ENCODE measurements around the gene DDIT4. TPM values are rescaled to one million over a fixed set of nuclear protein-coding genes. Genes with fewer than 3 reads are reported as not detected.

DDIT4 gene
- total RNA-seq, 4 donors from 2014 or later: 93.0 to 309 (median 134) TPM

DNA sequence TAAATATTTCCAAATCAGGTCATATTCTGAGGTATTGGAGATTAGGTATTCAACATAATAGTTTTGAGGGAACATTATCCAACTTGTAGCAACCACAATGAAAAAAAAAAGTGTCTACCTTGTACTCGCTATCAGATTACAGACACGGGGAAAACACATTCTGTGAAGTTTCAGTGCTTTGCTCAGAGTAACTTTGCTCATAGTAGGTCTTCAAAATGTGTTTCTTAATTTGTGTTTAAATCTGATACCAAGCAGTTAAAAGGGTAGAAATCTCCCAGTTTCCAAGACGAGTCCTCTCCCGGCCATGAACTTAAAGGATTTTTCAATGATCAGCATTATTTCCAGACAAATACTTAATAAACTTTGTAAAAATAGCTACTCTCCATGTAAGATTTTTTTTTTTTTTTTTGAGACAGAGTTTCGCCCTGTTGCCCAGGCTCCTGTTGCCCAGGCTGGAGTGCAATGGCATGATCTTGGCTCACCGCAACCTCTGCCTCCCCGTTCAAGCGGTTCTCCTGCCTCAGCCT is 39.2 kb downstream of the DDIT4 start:
- TF ChIP-seq POLR2A (IDR thresholded peaks at IDR 0.05): no peak
- TF ChIP-seq, protein P1, sequence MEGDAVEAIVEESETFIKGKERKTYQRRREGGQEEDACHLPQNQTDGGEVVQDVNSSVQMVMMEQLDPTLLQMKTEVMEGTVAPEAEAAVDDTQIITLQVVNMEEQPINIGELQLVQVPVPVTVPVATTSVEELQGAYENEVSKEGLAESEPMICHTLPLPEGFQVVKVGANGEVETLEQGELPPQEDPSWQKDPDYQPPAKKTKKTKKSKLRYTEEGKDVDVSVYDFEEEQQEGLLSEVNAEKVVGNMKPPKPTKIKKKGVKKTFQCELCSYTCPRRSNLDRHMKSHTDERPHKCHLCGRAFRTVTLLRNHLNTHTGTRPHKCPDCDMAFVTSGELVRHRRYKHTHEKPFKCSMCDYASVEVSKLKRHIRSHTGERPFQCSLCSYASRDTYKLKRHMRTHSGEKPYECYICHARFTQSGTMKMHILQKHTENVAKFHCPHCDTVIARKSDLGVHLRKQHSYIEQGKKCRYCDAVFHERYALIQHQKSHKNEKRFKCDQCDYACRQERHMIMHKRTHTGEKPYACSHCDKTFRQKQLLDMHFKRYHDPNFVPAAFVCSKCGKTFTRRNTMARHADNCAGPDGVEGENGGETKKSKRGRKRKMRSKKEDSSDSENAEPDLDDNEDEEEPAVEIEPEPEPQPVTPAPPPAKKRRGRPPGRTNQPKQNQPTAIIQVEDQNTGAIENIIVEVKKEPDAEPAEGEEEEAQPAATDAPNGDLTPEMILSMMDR (IDR thresholded peaks at IDR 0.05): no peak
- H3K9me3 ChIP-seq: no peaks in the 10 kb centered on the region
- peaks cover 40 to 60% of the 10 kb centered on the region in 2 donors for H3K4me1 ChIP-seq
- H3K4me3 ChIP-seq (replicated peaks in 1 of 3): no peak overlapping the region
- WGBS, 2 donors: 93 to 95% methylated on average over 8 of the region's 8 CpGs
- H3K36me3 ChIP-seq: no peaks in the 10 kb centered on the region
- DNase-seq: no peak
- no peaks in the 10 kb centered on the region for H3K27me3 ChIP-seq
- H3K27ac ChIP-seq: no peak overlapping the region
- intact Hi-C loops (cut with DNase I): no loop called here

DNA sequence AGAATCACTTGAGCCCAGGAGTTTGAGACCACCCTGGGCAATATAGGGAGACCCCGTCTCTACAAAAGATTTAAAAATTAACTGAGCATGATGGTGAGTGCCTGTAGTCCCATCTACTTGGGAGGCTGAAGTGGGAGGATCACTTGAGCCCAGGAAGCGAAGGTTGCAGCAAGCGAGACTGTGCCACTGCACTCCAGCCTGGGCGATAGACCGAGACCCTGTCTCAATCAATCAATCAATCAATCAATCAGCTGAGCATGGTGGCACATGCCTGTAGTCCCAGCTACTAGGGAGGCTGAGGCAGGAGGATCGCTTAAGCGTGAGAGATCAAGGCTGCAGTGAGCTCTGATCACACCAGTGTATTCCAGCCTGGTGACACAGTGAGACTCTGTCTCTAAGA is 40.5 kb downstream of the DDIT4 start:
- peak overlapping the region; percentile 25 to 97 (median 90) for H3K27ac ChIP-seq
- DNase-seq: no peak
- no peaks in the 10 kb centered on the region for H3K27me3 ChIP-seq
- no peak overlapping the region for H3K4me3 ChIP-seq (replicated peaks in 1 of 3)
- no peaks in the 10 kb centered on the region for H3K36me3 ChIP-seq
- no peak for TF ChIP-seq POLR2A (IDR thresholded peaks at IDR 0.05)
- H3K4me1 ChIP-seq: peaks cover 42 to 55% of the 10 kb centered on the region in 2 donors
- H3K9me3 ChIP-seq: no peaks in the 10 kb centered on the region
- 97 to 98% methylated on average over 7 of the region's 7 CpGs for WGBS, 2 donors
- intact Hi-C loops (cut with DNase I): no loop called here

DNA sequence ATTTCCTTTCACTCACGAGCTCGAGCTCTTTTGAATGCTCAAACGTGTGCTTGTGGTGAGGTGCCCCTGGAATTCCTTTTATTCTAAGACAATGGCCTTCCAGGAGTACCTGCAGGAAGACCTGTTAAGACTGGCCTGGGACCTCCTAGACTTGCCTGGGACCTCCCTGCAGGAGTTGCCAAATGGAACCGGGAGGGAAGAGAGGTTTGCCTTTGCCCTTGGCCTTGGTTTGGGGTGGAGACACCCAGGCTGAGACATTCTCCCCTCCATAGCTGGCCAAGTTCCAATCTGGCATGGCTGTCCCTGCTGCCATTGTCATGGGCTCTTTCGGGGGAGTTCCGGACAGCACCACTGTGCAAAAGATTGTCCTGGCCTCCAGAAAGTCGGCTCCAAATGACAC is 41.3 kb downstream of the DDIT4 start:
- intact Hi-C loops (cut with DNase I): no loop called here
- Histone ChIP-seq H3K9me3 (no peaks in the 10 kb centered on the region), H3K27ac (peak overlapping the region; percentile 90 to 97 (median 94)), H3K27me3 (no peaks in the 10 kb centered on the region), H3K4me1 (peaks cover 47 to 55% of the 10 kb centered on the region in 2 donors), H3K36me3 (no peaks in the 10 kb centered on the region), H3K4me3 (replicated peaks in 1 of 3) (no peak overlapping the region)
- DNase-seq: no peak
- 27 to 36% methylated on average over 6 to 7 of the region's 7 CpGs for WGBS, 2 donors
- TF ChIP-seq POLR2A (IDR thresholded peaks at IDR 0.05): no peak
- TF ChIP-seq, protein P1 (IDR thresholded peaks at IDR 0.05): no peak

DNA sequence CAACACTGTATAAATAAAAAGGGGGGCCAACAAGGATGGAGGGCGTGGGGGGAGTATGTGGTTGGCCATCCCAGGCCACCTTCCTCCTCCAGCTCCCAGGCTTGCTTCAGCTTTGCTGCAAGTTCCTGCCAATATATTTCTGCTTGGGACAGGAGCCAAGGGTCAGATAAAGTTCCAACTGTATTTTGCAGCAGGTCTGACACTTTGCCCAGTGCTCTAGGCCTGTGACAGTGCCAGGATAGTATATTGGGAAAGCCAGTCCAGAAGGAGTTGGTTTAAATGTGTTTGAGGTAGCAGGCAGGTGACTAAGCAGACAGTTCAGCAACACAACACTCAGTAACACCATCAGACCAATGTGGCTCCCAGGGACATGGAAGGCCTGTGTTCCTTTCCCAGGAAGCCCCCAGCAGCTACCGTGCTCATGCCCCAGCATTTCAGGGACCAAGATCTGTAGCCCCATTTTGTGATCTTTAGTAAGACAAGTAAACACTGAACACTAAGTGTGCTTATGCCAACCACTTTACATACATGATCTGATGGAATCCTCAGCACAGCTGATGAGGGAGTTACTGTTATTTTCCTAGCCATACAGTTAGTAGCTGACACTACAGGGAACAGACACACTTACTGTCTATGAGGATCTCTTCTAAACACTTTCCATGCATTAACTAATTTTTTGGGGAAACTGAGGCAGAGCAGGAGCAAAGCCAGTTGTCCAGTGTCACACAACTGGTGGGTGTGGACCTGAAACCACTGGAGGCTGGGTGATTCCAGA is 42.1 kb downstream of the DDIT4 start:
- Histone ChIP-seq H3K9me3 (no peaks in the 10 kb centered on the region), H3K36me3 (no peaks in the 10 kb centered on the region), H3K4me1 (peaks cover 51 to 55% of the 10 kb centered on the region in 2 donors), H3K27me3 (no peaks in the 10 kb centered on the region), H3K27ac (peak overlapping the region; percentile 90 to 97 (median 94)), H3K4me3 (replicated peaks in 1 of 3) (no peak overlapping the region)
- TF ChIP-seq, protein P1 (IDR thresholded peaks at IDR 0.05): no peak
- TF ChIP-seq POLR2A (IDR thresholded peaks at IDR 0.05): peak in 1 of 2 donors; percentile 61
- intact Hi-C loops (cut with DNase I): no loop called here
- WGBS, 2 donors: 6 to 13% methylated on average over 2 of the region's 2 CpGs
- DNase-seq: peak; percentile 88 to 91

DNA sequence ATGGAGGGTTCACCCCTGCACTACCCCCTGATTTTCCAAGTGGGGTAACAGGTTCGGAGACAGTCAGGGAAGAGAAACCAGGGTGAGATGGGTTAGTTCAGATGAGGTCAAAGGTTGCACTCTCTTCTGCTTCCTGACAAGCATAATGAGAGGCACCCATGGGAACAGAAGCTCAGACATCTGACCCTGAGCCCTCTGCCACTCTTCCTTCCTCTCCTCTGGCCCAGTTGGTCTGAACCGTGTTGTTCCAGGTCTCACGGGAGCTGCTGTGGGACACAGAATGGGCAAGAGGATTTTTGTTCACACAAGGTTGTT is 42.6 kb downstream of the DDIT4 start:
- intact Hi-C loops (cut with DNase I): no loop called here
- Histone ChIP-seq H3K36me3 (no peaks in the 10 kb centered on the region), H3K27ac (peak overlapping the region; percentile 90 to 97 (median 94)), H3K4me1 (peaks cover 55 to 60% of the 10 kb centered on the region in 2 donors), H3K9me3 (no peaks in the 10 kb centered on the region), H3K27me3 (no peaks in the 10 kb centered on the region), H3K4me3 (replicated peaks in 1 of 3) (no peak overlapping the region)
- TF ChIP-seq, protein P1 (IDR thresholded peaks at IDR 0.05): no peak
- no peak for TF ChIP-seq POLR2A (IDR thresholded peaks at IDR 0.05)
- WGBS, 2 donors: 52 to 62% methylated on average over 3 of the region's 3 CpGs
- no peak for DNase-seq
